Natural killer cell (primary cell): ENCODE results near the gene SEMA7A. TPM values are rescaled to one million over a fixed set of nuclear protein-coding genes. Genes with fewer than 3 reads are reported as not detected.
A peak's percentile ranks its signal among the peaks of the same experiment; 100 is the strongest.

ENCODE experiments used
- ATAC-seq, 3 donors: fragments of 150-1000 bp in 2 of 3; fragments of 200-7000 bp in 1 of 3; cut with Tn5 transposase; 1 replicate in 1 of 3; 2 replicates in 2 of 3; pipeline ENCODE4 v1.10.0; 2021; ENCODE audit warnings: mild to moderate bottlenecking in 2 of 3, moderate library complexity in 2 of 3
- DNase-seq, 2 donors: peaks; one replicate each; pipeline versions ENCODE4 v3.0.0 to v3.0.0-alpha.2; 2013 to 2021; ENCODE audit warnings: mixed read lengths in 1 of 2
- H3K27ac ChIP-seq: one replicate; pipeline ENCODE4 v1.5.1; 2013; ENCODE audit warnings: mild to moderate bottlenecking, low read length
- H3K27me3 ChIP-seq: one replicate; pipeline ENCODE4 v1.6.1; 2013; ENCODE audit warnings: low read length; ENCODE audit not compliant: control insufficient read depth, insufficient read depth
- H3K36me3 ChIP-seq: one replicate; pipeline ENCODE4 v1.6.1; 2013; ENCODE audit warnings: low read length; ENCODE audit not compliant: control insufficient read depth, insufficient read depth
- H3K4me1 ChIP-seq: one replicate; pipeline ENCODE4 v1.6.1; 2013; ENCODE audit warnings: low read length; ENCODE audit not compliant: control insufficient read depth, insufficient read depth
- H3K4me3 ChIP-seq: one replicate; pipeline ENCODE4 v1.5.1; 2013; ENCODE audit warnings: low read length
- H3K9me3 ChIP-seq: one replicate; pipeline ENCODE4 v1.6.1; 2013; ENCODE audit warnings: low read length; ENCODE audit not compliant: control insufficient read depth, insufficient read depth
- H3K27ac Mint-ChIP-seq, 2 donors: one replicate each; pipeline ENCODE4 v1.8.0; 2022; ENCODE audit warnings: mild to moderate bottlenecking in 2 of 2, mixed read lengths in 2 of 2, moderate library complexity in 1 of 2
- H3K27me3 Mint-ChIP-seq, 2 donors: one replicate each; pipeline ENCODE4 v1.8.0; 2022; ENCODE audit warnings: low read depth in 2 of 2, mixed read lengths in 2 of 2
- H3K36me3 Mint-ChIP-seq: one replicate; pipeline ENCODE4 v1.8.0; 2022; ENCODE audit warnings: mixed read lengths
- H3K4me1 Mint-ChIP-seq, 2 donors: one replicate each; pipeline ENCODE4 v1.8.0; 2022; ENCODE audit warnings: mixed read lengths in 2 of 2
- H3K4me3 Mint-ChIP-seq: one replicate; pipeline ENCODE4 v1.8.0; 2022; ENCODE audit warnings: mild to moderate bottlenecking, moderate library complexity, mixed read lengths
- H3K9me3 Mint-ChIP-seq, 2 donors: one replicate each; pipeline ENCODE4 v1.8.0; 2022; ENCODE audit warnings: mixed read lengths in 2 of 2
- WGBS: methylation state at CpG from one replicate; pipeline ENCODE4 v1.1.7; 2013; ENCODE audit warnings: missing lambda C conversion rate; ENCODE audit not compliant: insufficient coverage; 5-methylcytosine and 5-hydroxymethylcytosine counted together
- intact Hi-C: fragments of 100-400 bp; cut with micrococcal nuclease; formaldehyde crosslinking; loops from one replicate; pipeline ENCODE4 v1.14.2; 2022
- total RNA-seq, 4 donors: library from RNA; stranded (reverse); fragments of 120-200 nt in 1 of 4; gene quantifications; one replicate each; pipeline versions ENCODE4 v1.2.3 to v1.2.4, GENCODE V29; 2013 to 2022
- TF ChIP-seq, protein P1 (sequence below): fragments of 200-600 bp; IDR thresholded peaks from one replicate; pipeline ENCODE4 v1.8.0; 2022; ENCODE audit warnings: antibody characterized with exemption

Gene SEMA7A
- total RNA-seq, 3 donors from 2014 or later (not counting 1 experiment from before 2014, with no cell fraction given), result 4.7 to 46.2 (median 9.0) TPM

DNA sequence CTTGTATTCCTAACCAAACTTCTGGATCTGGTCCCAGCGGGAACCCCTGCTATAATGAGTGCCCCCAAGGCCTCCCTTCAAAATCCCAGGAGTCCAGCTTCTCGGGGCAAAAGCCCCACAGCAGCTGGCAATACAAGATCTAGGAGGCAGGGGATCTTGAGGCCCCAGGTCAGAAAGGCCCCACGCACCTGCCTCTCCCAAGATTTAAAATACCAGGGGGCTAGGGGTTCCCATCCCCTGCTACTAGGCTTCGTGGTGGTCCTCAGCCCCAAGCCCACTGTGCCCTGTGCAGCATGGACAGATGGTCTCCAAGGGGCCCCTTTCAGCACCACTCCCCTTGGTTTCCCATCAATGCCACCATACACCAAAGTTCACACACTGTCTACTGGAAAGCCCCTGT lies 50.5 kb downstream of the SEMA7A start:
- ATAC-seq (no peak), DNase-seq (no peak)
- Mint-ChIP-seq H3K4me1 (peaks cover 11 to 16% of the 10 kb centered on the region in 2 donors), H3K36me3 (no peaks in the 10 kb centered on the region), H3K4me3 (no peak overlapping the region), H3K9me3 (no peaks in the 10 kb centered on the region), H3K27me3 (no peaks in the 10 kb centered on the region), H3K27ac (no peak overlapping the region)
- Histone ChIP-seq H3K27ac (peak overlapping the region; percentile 79), H3K4me1 (peaks cover 49% of the 10 kb centered on the region), H3K27me3 (no peaks in the 10 kb centered on the region), H3K9me3 (no peaks in the 10 kb centered on the region), H3K4me3 (no peak overlapping the region), H3K36me3 (no peaks in the 10 kb centered on the region)
- TF ChIP-seq, protein P1, sequence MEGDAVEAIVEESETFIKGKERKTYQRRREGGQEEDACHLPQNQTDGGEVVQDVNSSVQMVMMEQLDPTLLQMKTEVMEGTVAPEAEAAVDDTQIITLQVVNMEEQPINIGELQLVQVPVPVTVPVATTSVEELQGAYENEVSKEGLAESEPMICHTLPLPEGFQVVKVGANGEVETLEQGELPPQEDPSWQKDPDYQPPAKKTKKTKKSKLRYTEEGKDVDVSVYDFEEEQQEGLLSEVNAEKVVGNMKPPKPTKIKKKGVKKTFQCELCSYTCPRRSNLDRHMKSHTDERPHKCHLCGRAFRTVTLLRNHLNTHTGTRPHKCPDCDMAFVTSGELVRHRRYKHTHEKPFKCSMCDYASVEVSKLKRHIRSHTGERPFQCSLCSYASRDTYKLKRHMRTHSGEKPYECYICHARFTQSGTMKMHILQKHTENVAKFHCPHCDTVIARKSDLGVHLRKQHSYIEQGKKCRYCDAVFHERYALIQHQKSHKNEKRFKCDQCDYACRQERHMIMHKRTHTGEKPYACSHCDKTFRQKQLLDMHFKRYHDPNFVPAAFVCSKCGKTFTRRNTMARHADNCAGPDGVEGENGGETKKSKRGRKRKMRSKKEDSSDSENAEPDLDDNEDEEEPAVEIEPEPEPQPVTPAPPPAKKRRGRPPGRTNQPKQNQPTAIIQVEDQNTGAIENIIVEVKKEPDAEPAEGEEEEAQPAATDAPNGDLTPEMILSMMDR, result no peak
- intact Hi-C loops, result no loop called here
- 89% methylated on average over 4 of the region's 4 CpGs for WGBS

DNA sequence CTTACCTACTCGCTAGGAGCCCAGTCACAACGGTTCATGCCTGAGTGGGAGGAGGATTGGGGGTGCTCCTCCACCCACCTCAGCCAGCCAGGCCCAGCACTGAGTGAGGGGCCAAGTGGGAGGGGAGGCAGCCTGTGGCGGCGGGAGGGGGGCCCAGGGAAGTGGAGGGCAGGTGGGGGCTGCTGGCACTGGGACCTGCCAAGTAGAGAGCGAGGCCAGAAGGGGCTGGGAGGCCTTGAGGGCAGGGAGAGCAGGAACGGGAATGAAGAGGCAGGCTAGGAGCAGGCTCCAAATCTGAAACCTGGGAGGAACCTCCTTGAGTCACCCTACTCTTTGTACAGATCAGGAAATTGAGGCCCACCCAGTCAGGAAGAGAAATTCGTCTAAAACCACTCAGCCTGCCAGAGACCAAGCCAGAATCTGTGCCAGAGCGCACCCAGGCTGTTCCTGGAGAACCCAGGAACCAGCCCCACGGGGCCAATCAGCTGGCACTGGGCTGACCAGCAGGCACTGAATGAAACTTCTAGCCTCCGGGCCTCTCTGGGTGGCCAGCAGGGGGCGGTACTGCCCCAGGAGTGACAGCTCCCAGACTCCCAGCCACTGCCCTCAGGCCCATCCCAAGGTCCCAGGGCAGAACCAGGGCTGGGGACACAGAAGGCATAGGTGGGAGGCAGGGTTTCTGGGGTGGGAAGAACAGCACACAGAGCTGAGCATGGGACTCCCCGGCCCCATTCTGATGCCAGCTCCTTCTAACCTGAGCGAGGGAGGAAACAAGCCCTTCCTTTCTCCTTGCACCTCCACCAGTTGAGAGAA lies 51.5 kb downstream of the SEMA7A start:
- H3K4me1 ChIP-seq, result peaks cover 47% of the 10 kb centered on the region
- WGBS, result 44% methylated on average over 13 of the region's 13 CpGs

DNA sequence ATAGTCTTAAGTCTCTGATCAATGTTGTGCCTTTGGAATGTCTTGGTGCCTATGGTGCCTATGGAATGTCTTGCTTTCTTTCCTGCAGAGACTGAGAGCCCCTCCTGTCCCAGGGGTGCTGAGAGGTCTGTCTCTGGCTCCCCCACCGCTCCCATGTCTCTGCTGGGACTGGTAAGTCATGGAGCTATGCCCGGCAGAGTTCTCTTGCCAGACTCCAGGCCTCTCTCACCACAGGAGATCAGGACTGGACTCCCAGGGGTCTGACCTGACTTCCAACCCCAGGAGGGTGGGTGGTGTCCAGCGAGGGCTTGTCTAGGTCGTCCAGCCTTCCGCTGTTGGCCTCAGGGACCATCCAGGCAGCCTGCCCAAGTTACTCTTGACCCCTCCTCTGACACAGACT lies 52.3 kb downstream of the SEMA7A start:
- no peak for ATAC-seq
- H3K4me3 Mint-ChIP-seq, result no peak overlapping the region
- H3K36me3 ChIP-seq, result no peaks in the 10 kb centered on the region
- WGBS, result 97% methylated on average over 5 of the region's 5 CpGs
- no peaks in the 10 kb centered on the region for H3K9me3 ChIP-seq
- no peaks in the 10 kb centered on the region for H3K36me3 Mint-ChIP-seq
- intact Hi-C loops, result no loop called here
- H3K27me3 Mint-ChIP-seq, result no peaks in the 10 kb centered on the region
- H3K9me3 Mint-ChIP-seq, result no peaks in the 10 kb centered on the region
- H3K27me3 ChIP-seq, result no peaks in the 10 kb centered on the region
- peaks cover 11 to 16% of the 10 kb centered on the region in 2 donors for H3K4me1 Mint-ChIP-seq
- no peak for DNase-seq
- TF ChIP-seq, protein P1, result no peak
- peaks cover 43% of the 10 kb centered on the region for H3K4me1 ChIP-seq
- H3K27ac Mint-ChIP-seq, result no peak overlapping the region
- no peak overlapping the region for H3K4me3 ChIP-seq
- H3K27ac ChIP-seq, result no peak overlapping the region

More for the DNA sequence above, 51.5 kb downstream of the SEMA7A start:
- Histone ChIP-seq H3K9me3 (no peaks in the 10 kb centered on the region), H3K36me3 (no peaks in the 10 kb centered on the region), H3K4me3 (no peak overlapping the region), H3K27ac (no peak overlapping the region), H3K27me3 (no peaks in the 10 kb centered on the region)
- H3K4me1 Mint-ChIP-seq, result peaks cover 11 to 16% of the 10 kb centered on the region in 2 donors
- H3K9me3 Mint-ChIP-seq, result no peaks in the 10 kb centered on the region
- no peaks in the 10 kb centered on the region for H3K27me3 Mint-ChIP-seq
- ATAC-seq (peak; percentile 75 to 91 (median 80)), DNase-seq (peak; percentile 80 to 87)
- TF ChIP-seq, protein P1, result peak; percentile 96
- no peak overlapping the region for H3K27ac Mint-ChIP-seq
- no peak overlapping the region for H3K4me3 Mint-ChIP-seq
- H3K36me3 Mint-ChIP-seq, result no peaks in the 10 kb centered on the region
- intact Hi-C loops, result loop anchor here (1.0 kb wide), 2 partner anchors 56 to 107 kb away; no protein-coding TSS in a partner anchor

DNA sequence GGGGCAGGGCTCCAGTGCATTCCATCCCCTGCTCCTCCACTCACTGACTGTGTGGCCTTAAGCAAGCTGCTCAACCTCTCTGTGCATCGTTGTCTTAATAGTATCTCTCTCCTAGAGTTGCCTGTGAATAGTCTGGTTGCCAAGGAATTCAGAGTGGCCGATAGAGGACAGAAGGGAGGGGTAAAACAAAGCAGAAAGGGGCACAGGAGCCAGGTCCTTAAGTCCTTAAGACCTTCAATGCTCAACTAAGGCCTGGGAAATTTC lies 52.6 kb downstream of the SEMA7A start:
- no peaks in the 10 kb centered on the region for H3K27me3 ChIP-seq
- Mint-ChIP-seq H3K27me3 (no peaks in the 10 kb centered on the region), H3K4me1 (peaks cover 11 to 16% of the 10 kb centered on the region in 2 donors), H3K4me3 (no peak overlapping the region), H3K9me3 (no peaks in the 10 kb centered on the region), H3K27ac (no peak overlapping the region), H3K36me3 (no peaks in the 10 kb centered on the region)
- H3K36me3 ChIP-seq, result no peaks in the 10 kb centered on the region
- DNase-seq, result no peak
- WGBS, result 92% methylated on average over 2 of the region's 2 CpGs
- no peak overlapping the region for H3K4me3 ChIP-seq
- intact Hi-C loops, result no loop called here
- H3K27ac ChIP-seq, result no peak overlapping the region
- no peak for ATAC-seq
- TF ChIP-seq, protein P1, result no peak
- H3K4me1 ChIP-seq, result peaks cover 40% of the 10 kb centered on the region
- H3K9me3 ChIP-seq, result no peaks in the 10 kb centered on the region
